HCT116 (cell line): Measurements from ENCODE around the gene ST3GAL6. TPM values are rescaled to one million over a fixed set of nuclear protein-coding genes. Genes with fewer than 3 reads are reported as not detected.
A peak's percentile ranks its signal among the peaks of the same experiment; 100 is the strongest.
"Not testable (repeated sequence)": the region's sequence is repeated elsewhere in the genome, so short reads cannot be mapped to it uniquely, and the experiment has no call there.

ENCODE experiments used
- ATAC-seq: fragments of 200-7000 bp; cut with Tn5 transposase; 2 replicates; pipeline ENCODE4 v1.9.1; 2020; ENCODE audit warnings: mild to moderate bottlenecking, moderate library complexity
- BruUV-seq: library from RNA; stranded (reverse); fragments of 400-500 nt; replicated peaks from 2 replicates; lab custom pipeline; 2021; lab: Mats Ljungman, UMichigan
- CTCF ChIA-PET: fragments of 300-600 bp; sonication (Branson Sonifier 250); formaldehyde crosslinking; loops from one replicate; lab custom pipeline; 2021; ENCODE audit warnings: antibody characterized with exemption; lab: Charles Lee
- POLR2A ChIA-PET: fragments of 300-600, 350-600 bp; sonication (Branson Sonifier 250); formaldehyde crosslinking; loops from one replicate; lab custom pipeline; 2021; ENCODE audit warnings: antibody characterized with exemption; lab: Charles Lee
- RAD21 ChIA-PET, 2 experiments: fragments of 300-600 bp; sonication (Branson Sonifier 250); formaldehyde crosslinking; loops; one replicate each; lab custom pipeline; 2023; ENCODE audit warnings: low total read pairs in 2 of 2; ENCODE audit not compliant: uncharacterized antibody in 2 of 2, unreplicated experiment in 2 of 2, low non-redundant PET in 1 of 2; lab: Charles Lee
- DNase-seq: peaks from one replicate; pipeline ENCODE4 v3.0.0-alpha.2; 2010; ENCODE audit warnings: low read depth, low spot score
- H2AFZ ChIP-seq: fragments of 200-600 bp; shearing (Covaris generic), sonication (generic); 2 replicates; pipeline ENCODE4 v1.6.1; 2017; ENCODE audit warnings: low read depth, mixed run types, mixed read lengths, antibody characterized with exemption, low read length; ENCODE audit not compliant: poor library complexity, severe bottlenecking
- H3K27ac ChIP-seq: 2 replicates; pipeline ENCODE4 v1.5.1; 2012; ENCODE audit warnings: low read depth, low read length
- H3K27me3 ChIP-seq: fragments of 200-600 bp; sonication (generic); 2 replicates; pipeline ENCODE4 v1.6.1; 2016; ENCODE audit warnings: mixed run types, low read length, mixed read lengths; ENCODE audit not compliant: insufficient read depth
- H3K36me3 ChIP-seq, 2 experiments: fragments of 200-500 bp in 1 of 2; fragments of 200-600 bp in 1 of 2; sonication (Bioruptor generic) in 1 of 2; sonication (generic) in 1 of 2; 2 replicates each; pipeline versions ENCODE4 v1.5.1 to v1.6.1; 2014 to 2016; ENCODE audit warnings: low read length in 2 of 2, inconsistent platforms in 1 of 2, mixed read lengths in 1 of 2, mixed run types in 1 of 2; ENCODE audit not compliant: insufficient read depth in 2 of 2, control insufficient read depth in 1 of 2
- H3K4me1 ChIP-seq, 2 experiments: fragments of 200-600 bp in 1 of 2; sonication (generic) in 1 of 2; 2 replicates each; pipeline versions ENCODE4 v1.5.1 to v1.6.1; 2012 to 2017; ENCODE audit warnings: low read length in 2 of 2, inconsistent platforms in 1 of 2, mild to moderate bottlenecking in 1 of 2, mixed read lengths in 1 of 2, mixed run types in 1 of 2, moderate library complexity in 1 of 2; ENCODE audit not compliant: insufficient read depth in 2 of 2, control insufficient read depth in 1 of 2
- H3K4me2 ChIP-seq: fragments of 200-600 bp; sonication (generic); 2 replicates; pipeline ENCODE4 v1.6.1; 2017; ENCODE audit warnings: mixed run types, low read length, mixed read lengths
- H3K4me3 ChIP-seq, 2 experiments: fragments of 200-600 bp in 1 of 2; sonication (generic) in 1 of 2; replicated peaks in 1 of 2; 2 replicates each; pipeline ENCODE4 v1.5.1; 2011 to 2016; ENCODE audit warnings: low read length in 2 of 2, control low read depth in 1 of 2, low read depth in 1 of 2, mild to moderate bottlenecking in 1 of 2, mixed read lengths in 1 of 2, mixed run types in 1 of 2
- H3K79me2 ChIP-seq: fragments of 200-600 bp; sonication (generic); 2 replicates; pipeline ENCODE4 v1.6.1; 2017; ENCODE audit warnings: mild to moderate bottlenecking, mixed run types, low read length, moderate library complexity, mixed read lengths; ENCODE audit not compliant: insufficient read depth
- H3K9ac ChIP-seq: fragments of 200-600 bp; sonication (generic); 2 replicates; pipeline ENCODE4 v1.6.1; 2016; ENCODE audit warnings: low read length, mixed read lengths
- H3K9me2 ChIP-seq: fragments of 200-600 bp; sonication (generic), shearing (Covaris generic); 2 replicates; pipeline ENCODE4 v1.6.1; 2017; ENCODE audit warnings: mixed run types, mild to moderate bottlenecking, moderate library complexity; ENCODE audit not compliant: insufficient read depth
- H3K9me3 ChIP-seq, 2 experiments: fragments of 200-500 bp in 1 of 2; fragments of 200-600 bp in 1 of 2; sonication (Bioruptor generic) in 1 of 2; sonication (generic) in 1 of 2; 2 replicates each; pipeline ENCODE4 v1.6.1; 2014 to 2017; ENCODE audit warnings: low read length in 2 of 2, mixed read lengths in 2 of 2, inconsistent platforms in 1 of 2, low read depth in 1 of 2, mild to moderate bottlenecking in 1 of 2, mixed run types in 1 of 2, moderate library complexity in 1 of 2; ENCODE audit not compliant: control insufficient read depth in 1 of 2, insufficient read depth in 1 of 2
- H4K20me1 ChIP-seq: fragments of 200-600 bp; sonication (generic), shearing (Covaris generic); 2 replicates; pipeline ENCODE4 v1.6.1; 2017; ENCODE audit warnings: mixed run types, mild to moderate bottlenecking, moderate library complexity; ENCODE audit not compliant: insufficient read depth
- CEBPB ChIP-seq: IDR thresholded peaks from 2 replicates; pipeline ENCODE4 v1.6.1; 2012; ENCODE audit warnings: low read depth
- ELF1 ChIP-seq: IDR thresholded peaks from 2 replicates; pipeline ENCODE4 v1.6.1; 2012; ENCODE audit warnings: low read depth, borderline replicate concordance
- POLR2AphosphoS5 ChIP-seq: IDR thresholded peaks from 2 replicates; pipeline ENCODE4 v1.6.1; 2011; ENCODE audit warnings: mild to moderate bottlenecking, low read depth, low read length, moderate library complexity
- SIN3A ChIP-seq: IDR thresholded peaks from 2 replicates; pipeline ENCODE4 v1.6.1; 2012; ENCODE audit warnings: low read depth
- YY1 ChIP-seq: IDR thresholded peaks from 2 replicates; pipeline ENCODE4 v1.6.1; 2011; ENCODE audit warnings: low read length, low read depth, moderate library complexity, mild to moderate bottlenecking; ENCODE audit not compliant: insufficient replicate concordance; ENCODE audit errors: extremely low read depth
- intact Hi-C: fragments of 100-400 bp; cut with micrococcal nuclease; formaldehyde crosslinking; loops from 2 replicates; pipeline ENCODE4 v1.10.0; 2022
- total RNA-seq: library from RNA; stranded (reverse); gene quantifications from one replicate; pipeline ENCODE4 v1.2.1, GENCODE V29; 2021; ENCODE audit not compliant: unreplicated experiment
- TF ChIP-seq, protein P1 (sequence below): IDR thresholded peaks from 2 replicates; pipeline ENCODE4 v1.6.1; 2012
- TF ChIP-seq, protein P2 (sequence below): IDR thresholded peaks from 2 replicates; pipeline ENCODE4 v1.6.1; 2011; ENCODE audit warnings: mild to moderate bottlenecking, low read length, moderate library complexity; ENCODE audit not compliant: insufficient replicate concordance; ENCODE audit errors: extremely low read depth

The ST3GAL6 gene
- total RNA-seq, 1 experiment from 2014 or later = 10.6 TPM

DNA sequence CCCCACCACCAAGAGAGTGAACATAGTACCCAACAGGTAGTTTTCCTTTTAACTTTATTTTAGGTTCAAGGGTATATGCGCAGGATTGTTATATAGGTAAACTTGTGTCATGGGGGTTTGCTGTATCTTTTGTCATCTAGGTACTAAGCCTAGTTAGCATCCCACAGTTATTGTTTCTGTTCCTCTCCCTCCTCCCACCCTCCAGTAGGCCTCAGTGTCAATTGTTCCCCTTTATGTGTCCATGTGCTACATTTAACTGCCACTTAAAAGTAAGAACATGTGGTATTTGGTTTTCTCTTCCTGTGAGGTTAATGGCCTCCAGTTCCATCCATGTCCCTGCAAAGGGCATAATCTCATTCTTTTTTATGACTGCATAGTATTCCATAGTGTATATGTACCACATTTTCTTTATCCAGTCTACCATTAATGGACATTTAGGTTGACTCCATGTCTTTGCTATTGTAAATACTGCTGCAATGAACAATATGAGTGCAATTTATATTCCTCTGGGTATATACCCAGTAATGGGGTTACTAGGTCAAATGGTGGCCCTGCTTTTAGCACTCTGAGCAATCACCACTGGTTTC is 66.2 kb downstream of the ST3GAL6 start (continued):
- peak; percentile 86 for TF ChIP-seq POLR2AphosphoS5
- no peak for TF ChIP-seq SIN3A
- no peak for TF ChIP-seq YY1

DNA sequence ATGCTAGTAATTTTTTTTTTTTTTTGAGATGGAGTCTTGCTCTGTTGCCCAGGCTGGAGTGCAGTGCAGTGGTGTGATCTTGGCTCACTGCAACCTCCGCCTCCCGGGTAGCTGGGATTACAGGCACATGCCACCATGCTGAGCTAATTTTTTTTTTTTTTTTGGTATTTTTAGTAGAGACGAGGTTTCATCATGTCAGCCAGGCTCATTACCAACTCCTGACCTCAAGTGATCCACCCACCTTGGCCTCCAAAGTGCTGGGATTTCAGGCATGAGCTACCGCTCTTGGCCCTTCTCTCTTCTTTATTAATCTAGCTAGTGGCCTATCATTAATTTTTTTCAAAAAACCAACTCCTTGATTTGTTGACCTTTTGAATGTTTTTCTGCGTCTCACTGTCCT is 67.9 kb downstream of the ST3GAL6 start:
- H2AFZ ChIP-seq, H3K9ac ChIP-seq, H3K27me3 ChIP-seq, BruUV-seq, H3K9me3 ChIP-seq, DNase-seq, H3K4me2 ChIP-seq, H3K9me2 ChIP-seq, intact Hi-C loops, H3K4me3 ChIP-seq: not testable (repeated sequence)
- H3K36me3 ChIP-seq = peaks cover 2 to 20% of the 10 kb centered on the region in 2 experiments; a peak in 2 of 4 replicates
- peak; percentile 15 for ATAC-seq
- ChIA-PET POLR2A (interaction anchor here (0.7 to 2.0 kb wide), 2 partner anchors 70 to 163 kb away, joined by 3 to 8 read pairs; partner anchors contain the start of gene DCBLD2), CTCF (interaction anchor here (0.8 kb wide), 1 partner anchor 163 kb away, joined by 3 read pairs; no protein-coding TSS in a partner anchor), RAD21 (interaction anchor here in 1 of 2 experiments (0.7 kb wide), 1 partner anchor 64 kb away, joined by 4 read pairs; no protein-coding TSS in a partner anchor)
- TF ChIP-seq POLR2AphosphoS5 (peak; percentile 82), CEBPB (0 out of 2 replicates have a peak, but pooled peaks have one; percentile 41), SIN3A (peak; percentile 68), ELF1 (0 out of 2 replicates have a peak, but pooled peaks have one; percentile 3)
- TF ChIP-seq, protein P1, sequence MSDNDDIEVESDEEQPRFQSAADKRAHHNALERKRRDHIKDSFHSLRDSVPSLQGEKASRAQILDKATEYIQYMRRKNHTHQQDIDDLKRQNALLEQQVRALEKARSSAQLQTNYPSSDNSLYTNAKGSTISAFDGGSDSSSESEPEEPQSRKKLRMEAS = peak; percentile 73
- TF ChIP-seq, protein P2, sequence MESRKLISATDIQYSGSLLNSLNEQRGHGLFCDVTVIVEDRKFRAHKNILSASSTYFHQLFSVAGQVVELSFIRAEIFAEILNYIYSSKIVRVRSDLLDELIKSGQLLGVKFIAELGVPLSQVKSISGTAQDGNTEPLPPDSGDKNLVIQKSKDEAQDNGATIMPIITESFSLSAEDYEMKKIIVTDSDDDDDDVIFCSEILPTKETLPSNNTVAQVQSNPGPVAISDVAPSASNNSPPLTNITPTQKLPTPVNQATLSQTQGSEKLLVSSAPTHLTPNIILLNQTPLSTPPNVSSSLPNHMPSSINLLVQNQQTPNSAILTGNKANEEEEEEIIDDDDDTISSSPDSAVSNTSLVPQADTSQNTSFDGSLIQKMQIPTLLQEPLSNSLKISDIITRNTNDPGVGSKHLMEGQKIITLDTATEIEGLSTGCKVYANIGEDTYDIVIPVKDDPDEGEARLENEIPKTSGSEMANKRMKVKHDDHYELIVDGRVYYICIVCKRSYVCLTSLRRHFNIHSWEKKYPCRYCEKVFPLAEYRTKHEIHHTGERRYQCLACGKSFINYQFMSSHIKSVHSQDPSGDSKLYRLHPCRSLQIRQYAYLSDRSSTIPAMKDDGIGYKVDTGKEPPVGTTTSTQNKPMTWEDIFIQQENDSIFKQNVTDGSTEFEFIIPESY = peak; percentile 68
- peak overlapping the region; percentile 28; the same call in 1 of the 2 replicates for H3K27ac ChIP-seq
- peaks cover 50% of the 10 kb centered on the region for H3K79me2 ChIP-seq
- peaks cover 14% of the 10 kb centered on the region; the same call in 1 of the 2 replicates for H4K20me1 ChIP-seq
- peaks cover 4 to 21% of the 10 kb centered on the region in 2 experiments; a peak in 2 of 4 replicates for H3K4me1 ChIP-seq
